ENCODE data around the gene CCNK.

Gene CCNK

GRCh38 chr14:99541677-99542470 is 60.7 kb downstream of the CCNK start:
- TF ChIP-seq, protein P1, sequence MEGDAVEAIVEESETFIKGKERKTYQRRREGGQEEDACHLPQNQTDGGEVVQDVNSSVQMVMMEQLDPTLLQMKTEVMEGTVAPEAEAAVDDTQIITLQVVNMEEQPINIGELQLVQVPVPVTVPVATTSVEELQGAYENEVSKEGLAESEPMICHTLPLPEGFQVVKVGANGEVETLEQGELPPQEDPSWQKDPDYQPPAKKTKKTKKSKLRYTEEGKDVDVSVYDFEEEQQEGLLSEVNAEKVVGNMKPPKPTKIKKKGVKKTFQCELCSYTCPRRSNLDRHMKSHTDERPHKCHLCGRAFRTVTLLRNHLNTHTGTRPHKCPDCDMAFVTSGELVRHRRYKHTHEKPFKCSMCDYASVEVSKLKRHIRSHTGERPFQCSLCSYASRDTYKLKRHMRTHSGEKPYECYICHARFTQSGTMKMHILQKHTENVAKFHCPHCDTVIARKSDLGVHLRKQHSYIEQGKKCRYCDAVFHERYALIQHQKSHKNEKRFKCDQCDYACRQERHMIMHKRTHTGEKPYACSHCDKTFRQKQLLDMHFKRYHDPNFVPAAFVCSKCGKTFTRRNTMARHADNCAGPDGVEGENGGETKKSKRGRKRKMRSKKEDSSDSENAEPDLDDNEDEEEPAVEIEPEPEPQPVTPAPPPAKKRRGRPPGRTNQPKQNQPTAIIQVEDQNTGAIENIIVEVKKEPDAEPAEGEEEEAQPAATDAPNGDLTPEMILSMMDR (IDR thresholded peaks at IDR 0.05; ENCODE audit: low read depth, low read length) = no peak
- H3K4me3 ChIP-seq (ENCODE audit: low read depth, low read length) = no peak overlapping the region

DNA sequence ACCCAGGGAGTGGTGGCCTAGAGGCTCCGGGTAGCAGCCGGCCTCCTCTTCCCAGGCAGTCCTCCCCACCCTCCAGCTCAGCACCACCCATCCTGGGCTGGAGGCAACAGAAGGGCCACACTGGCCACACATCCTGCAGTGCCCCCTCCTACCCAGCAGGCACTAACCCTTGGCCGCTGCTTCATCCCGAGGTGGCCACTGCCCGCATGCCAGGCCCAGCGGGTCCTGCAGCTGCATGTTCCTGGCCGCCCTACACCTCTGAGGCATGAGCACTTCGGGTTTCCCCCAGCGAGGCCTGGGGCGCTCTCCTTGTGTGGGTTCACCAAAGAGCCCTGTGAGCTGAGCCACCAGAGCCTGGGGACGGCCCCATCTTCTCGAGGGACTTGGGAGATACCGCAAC is 61.4 kb downstream of the CCNK start:
- TF ChIP-seq, protein P1 (IDR thresholded peaks at IDR 0.05; ENCODE audit: low read depth, low read length) = no peak

GRCh38 chr14:99543370-99543769 is 62.2 kb downstream of the CCNK start:
- no peak overlapping the region for H3K4me3 ChIP-seq (ENCODE audit: low read depth, low read length)
- TF ChIP-seq, protein P1 (IDR thresholded peaks at IDR 0.05; ENCODE audit: low read depth, low read length) = no peak

More for the DNA sequence above, 61.4 kb downstream of the CCNK start:
- H3K4me3 ChIP-seq (ENCODE audit: low read depth, low read length) = no peak overlapping the region

GRCh38 chr14:99543985-99544384 is 62.8 kb downstream of the CCNK start:
- H3K4me3 ChIP-seq (ENCODE audit: low read depth, low read length) = no peak overlapping the region

GRCh38 chr14:99544991-99545390 is 63.8 kb downstream of the CCNK start:
- TF ChIP-seq, protein P1 (IDR thresholded peaks at IDR 0.05; ENCODE audit: low read depth, low read length) = no peak
- H3K4me3 ChIP-seq (ENCODE audit: low read depth, low read length) = no peak overlapping the region

More at GRCh38 chr14:99543985-99544384, 62.8 kb downstream of the CCNK start:
- TF ChIP-seq, protein P1 (IDR thresholded peaks at IDR 0.05; ENCODE audit: low read depth, low read length) = no peak

DNA sequence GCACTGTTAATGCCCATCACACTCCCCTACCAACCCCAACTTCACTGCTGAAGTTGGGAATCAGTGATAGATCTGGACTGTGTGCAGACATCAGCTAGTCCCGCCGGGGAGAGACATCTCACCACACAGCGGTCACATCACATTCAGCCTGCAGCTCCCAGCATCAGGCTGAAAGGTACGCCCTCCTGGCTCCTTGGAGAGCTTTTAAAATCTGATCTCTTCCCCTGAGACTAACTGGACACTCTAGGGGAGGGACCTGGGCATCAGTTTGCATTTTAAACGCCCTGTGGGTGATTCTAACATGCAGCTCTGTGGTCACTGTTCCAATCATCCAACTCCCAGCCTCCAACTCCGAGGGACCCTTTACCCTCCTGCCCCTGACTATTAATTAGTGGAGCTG is 64.4 kb downstream of the CCNK start:
- no peak overlapping the region for H3K4me3 ChIP-seq (ENCODE audit: low read depth, low read length)
- TF ChIP-seq, protein P1 (IDR thresholded peaks at IDR 0.05; ENCODE audit: low read depth, low read length) = no peak

DNA sequence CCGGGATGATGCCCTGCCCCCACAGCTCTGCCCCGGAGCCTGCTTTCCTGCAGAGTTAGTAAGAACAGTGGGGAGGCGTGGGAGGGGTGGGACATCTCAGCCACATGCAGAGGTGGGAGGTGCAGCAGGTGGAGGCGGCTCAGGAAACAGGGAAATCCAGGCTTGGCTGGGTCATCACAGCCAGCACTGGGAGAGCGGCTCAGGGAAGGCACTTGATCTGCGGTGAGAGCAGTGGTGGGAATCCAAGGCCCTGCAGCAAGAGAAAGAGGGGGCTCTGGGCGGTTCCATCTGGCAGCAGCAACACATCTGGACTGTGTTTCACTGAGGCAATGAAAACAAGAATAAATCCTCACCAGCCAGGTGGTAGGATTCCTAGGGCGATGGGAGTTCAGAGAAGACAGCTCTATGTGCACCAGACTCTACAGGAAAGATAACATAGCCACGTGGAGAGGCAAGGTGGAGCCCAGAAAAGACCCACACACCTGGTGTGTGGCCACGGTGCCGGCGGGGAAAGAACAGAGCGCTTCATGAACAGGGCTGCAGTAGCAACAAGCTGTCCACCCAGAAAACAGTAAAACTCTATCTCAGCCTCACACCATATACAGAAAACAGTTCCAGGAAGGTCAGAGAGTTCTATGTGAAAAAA is 65.1 kb downstream of the CCNK start:
- H3K4me3 ChIP-seq (ENCODE audit: low read depth, low read length) = no peak overlapping the region
- TF ChIP-seq, protein P1 (IDR thresholded peaks at IDR 0.05; ENCODE audit: low read depth, low read length) = no peak
